Islet of Langerhans (tissue), 1 donor: ENCODE results near the gene TIMP2.
"Not testable (repeated sequence)": the region's sequence is repeated elsewhere in the genome, so short reads cannot be mapped to it uniquely, and the experiment has no call there.

Experiments used
- FAIRE-seq: peaks from one replicate; lab custom pipeline; 2011; peaks lifted over from hg19 to GRCh38; lab: Jason Lieb, UNC

TIMP2 gene

GRCh38 chr17:78929908-78930775, 5.0 kb upstream of the TIMP2 start:
- FAIRE-seq = no peak

GRCh38 chr17:78925662-78926555, 722 bp upstream of the TIMP2 start:
- no peak for FAIRE-seq

GRCh38 chr17:78924481-78925151, 571 bp downstream of the TIMP2 start:
- no peak for FAIRE-seq

- FAIRE-seq = no peak
These were observed 1.3 kb downstream of the TIMP2 start for GRCh38 chr17:78923660-78924453.

- no peak for FAIRE-seq
These were observed 2.2 kb downstream of the TIMP2 start for GRCh38 chr17:78922816-78923498.

- no peak for FAIRE-seq
These were observed 3.7 kb downstream of the TIMP2 start for GRCh38 chr17:78921437-78921971.

GRCh38 chr17:78920528-78920927, 4.7 kb downstream of the TIMP2 start:
- FAIRE-seq = no peak

- no peak for FAIRE-seq
These were observed 5.2 kb downstream of the TIMP2 start for GRCh38 chr17:78919861-78920450.

- FAIRE-seq = no peak
These were observed 6.2 kb downstream of the TIMP2 start for GRCh38 chr17:78918979-78919378.

- FAIRE-seq = no peak
These were observed 7.5 kb downstream of the TIMP2 start for GRCh38 chr17:78917451-78918275.

- no peak for FAIRE-seq
These were observed 9.1 kb downstream of the TIMP2 start for GRCh38 chr17:78915872-78916632.

GRCh38 chr17:78913115-78913514, 12.1 kb downstream of the TIMP2 start:
- no peak for FAIRE-seq

GRCh38 chr17:78912082-78912481, 13.1 kb downstream of the TIMP2 start:
- FAIRE-seq = no peak

- not testable (repeated sequence) for FAIRE-seq
These were observed 13.6 kb downstream of the TIMP2 start for GRCh38 chr17:78911543-78911942.

GRCh38 chr17:78910497-78911284, 14.5 kb downstream of the TIMP2 start:
- FAIRE-seq = no peak

- FAIRE-seq = no peak
These were observed 16.8 kb downstream of the TIMP2 start for GRCh38 chr17:78908426-78908825.

- no peak for FAIRE-seq
These were observed 19.6 kb downstream of the TIMP2 start for GRCh38 chr17:78905541-78905940.

- FAIRE-seq = no peak
These were observed 20.1 kb downstream of the TIMP2 start for GRCh38 chr17:78905116-78905515.
